CD14-positive monocyte (primary cell): ENCODE data around the gene NEGR1. TPM values are rescaled to one million over a fixed set of nuclear protein-coding genes. Genes with fewer than 3 reads are reported as not detected.

Experiments used
- DNase-seq, 3 donors: peaks; one replicate each; pipeline ENCODE4 v3.0.0-alpha.2; 2011 to 2022
- H2AFZ ChIP-seq: 2 replicates; pipeline ENCODE4 v1.6.0; 2012; ENCODE audit warnings: mild to moderate bottlenecking, low read depth, low read length, inconsistent platforms; ENCODE audit not compliant: insufficient read depth, poor library complexity, severe bottlenecking
- H3K27ac ChIP-seq, 2 donors: 1 replicate in 1 of 2; 2 replicates in 1 of 2; pipeline ENCODE4 v1.5.1; 2012 to 2013; ENCODE audit warnings: low read length in 2 of 2, control low read depth in 1 of 2, inconsistent platforms in 1 of 2, low read depth in 1 of 2, mild to moderate bottlenecking in 1 of 2
- H3K27me3 ChIP-seq, 2 donors: one replicate each; pipeline versions ENCODE4 v1.6.0 to v1.6.1; 2011 to 2013; ENCODE audit warnings: low read length in 2 of 2; ENCODE audit not compliant: control insufficient read depth in 2 of 2, insufficient read depth in 2 of 2
- H3K36me3 ChIP-seq, 2 donors: replicated peaks in 1 of 2; 1 replicate in 1 of 2; 2 replicates in 1 of 2; pipeline versions ENCODE4 v1.5.1 to v1.6.1; 2012 to 2013; ENCODE audit warnings: low read length in 2 of 2, control low read depth in 1 of 2, inconsistent platforms in 1 of 2, mild to moderate bottlenecking in 1 of 2; ENCODE audit not compliant: insufficient read depth in 2 of 2, control insufficient read depth in 1 of 2
- H3K4me1 ChIP-seq, 2 donors: 1 replicate in 1 of 2; 2 replicates in 1 of 2; pipeline versions ENCODE4 v1.5.1 to v1.6.1; 2012 to 2013; ENCODE audit warnings: low read length in 2 of 2, control low read depth in 1 of 2, inconsistent platforms in 1 of 2, mild to moderate bottlenecking in 1 of 2, moderate library complexity in 1 of 2; ENCODE audit not compliant: insufficient read depth in 2 of 2, control insufficient read depth in 1 of 2
- H3K4me2 ChIP-seq: replicated peaks from 2 replicates; pipeline ENCODE3; 2012; ENCODE audit warnings: low read length, moderate library complexity, mild to moderate bottlenecking; ENCODE audit not compliant: poor library complexity, severe bottlenecking; ENCODE audit errors: extremely low read depth
- H3K4me3 ChIP-seq, 3 experiments: fragments of 200-600 bp in 1 of 3; sonication (generic) in 1 of 3; replicated peaks in 1 of 3; 1 replicate in 2 of 3; 2 replicates in 1 of 3; pipeline ENCODE4 v1.5.1; 2011 to 2013; ENCODE audit warnings: low read length in 3 of 3, mild to moderate bottlenecking in 3 of 3, control low read depth in 2 of 3, low read depth in 2 of 3, inconsistent platforms in 1 of 3, moderate library complexity in 1 of 3
- H3K79me2 ChIP-seq: 2 replicates; pipeline ENCODE4 v1.6.0; 2012; ENCODE audit warnings: mild to moderate bottlenecking, control low read depth, inconsistent platforms, low read length, moderate library complexity; ENCODE audit not compliant: insufficient read depth
- H3K9ac ChIP-seq: 2 replicates; pipeline ENCODE4 v1.6.0; 2017; ENCODE audit warnings: low read length, mild to moderate bottlenecking; ENCODE audit not compliant: insufficient read depth, poor library complexity, severe bottlenecking
- H3K9me3 ChIP-seq, 2 donors: replicated peaks in 1 of 2; 1 replicate in 1 of 2; 2 replicates in 1 of 2; pipeline versions ENCODE4 v1.5.1 to v1.6.1; 2012 to 2013; ENCODE audit warnings: low read length in 2 of 2, control low read depth in 1 of 2; ENCODE audit not compliant: control insufficient read depth in 1 of 2, insufficient read depth in 1 of 2
- H4K20me1 ChIP-seq: 2 replicates; pipeline ENCODE4 v1.6.0; 2012; ENCODE audit warnings: mild to moderate bottlenecking, low read length, control low read depth, moderate library complexity; ENCODE audit not compliant: insufficient read depth
- H3K27ac Mint-ChIP-seq, 7 donors: one replicate each; pipeline ENCODE4 v1.8.0; 2020; ENCODE audit warnings: mild to moderate bottlenecking in 7 of 7, mixed read lengths in 7 of 7, moderate library complexity in 6 of 7, inconsistent platforms in 2 of 7
- H3K27me3 Mint-ChIP-seq, 3 donors: one replicate each; pipeline ENCODE4 v1.8.0; 2021 to 2022; ENCODE audit warnings: low read depth in 3 of 3, mild to moderate bottlenecking in 3 of 3, mixed read lengths in 3 of 3, moderate library complexity in 3 of 3, inconsistent platforms in 1 of 3
- H3K36me3 Mint-ChIP-seq, 2 donors: one replicate each; pipeline ENCODE4 v1.8.0; 2020; ENCODE audit warnings: mixed read lengths in 2 of 2, inconsistent platforms in 1 of 2, mild to moderate bottlenecking in 1 of 2
- H3K4me1 Mint-ChIP-seq: one replicate; pipeline ENCODE4 v1.8.0; 2020; ENCODE audit warnings: mild to moderate bottlenecking, mixed read lengths
- H3K4me3 Mint-ChIP-seq, 2 donors: one replicate each; pipeline ENCODE4 v1.8.0; 2020; ENCODE audit warnings: mild to moderate bottlenecking in 2 of 2, mixed read lengths in 2 of 2, moderate library complexity in 1 of 2
- H3K9me3 Mint-ChIP-seq, 7 donors: one replicate each; pipeline ENCODE4 v1.8.0; 2020 to 2022; ENCODE audit warnings: mixed read lengths in 7 of 7, mild to moderate bottlenecking in 6 of 7, moderate library complexity in 6 of 7, inconsistent platforms in 2 of 7
- WGBS: methylation state at CpG from one replicate; pipeline ENCODE4 v1.1.5; 2013; ENCODE audit warnings: missing lambda C conversion rate; ENCODE audit not compliant: insufficient coverage; 5-methylcytosine and 5-hydroxymethylcytosine counted together
- intact Hi-C, 2 donors: fragments of 100-400 bp; cut with micrococcal nuclease; formaldehyde crosslinking; loops; one replicate each; pipeline versions ENCODE4 v1.15.0 to v1.15.1; 2023
- polyA plus RNA-seq, 3 donors: library from polyadenylated mRNA; depleted of rRNA in 1 of 3; unstranded in 2 of 3; stranded (reverse) in 1 of 3; fragments of 300-500 nt in 2 of 3; fragments of >200 nt in 1 of 3; fragmentation: Illumina TruSeq in 2 of 3; gene quantifications; 1 replicate in 2 of 3; 2 replicates in 1 of 3; pipeline ENCODE4 v1.2.3, GENCODE V29; 2012 to 2021
- TF ChIP-seq, protein P1 (sequence below): fragments of 200-600 bp; IDR thresholded peaks from one replicate; pipeline ENCODE4 v1.8.0; 2022; ENCODE audit warnings: antibody characterized with exemption, mild to moderate bottlenecking

NEGR1 gene
- polyA plus RNA-seq, 3 donors: 0.03 to 0.15 (median 0.13) TPM

DNA sequence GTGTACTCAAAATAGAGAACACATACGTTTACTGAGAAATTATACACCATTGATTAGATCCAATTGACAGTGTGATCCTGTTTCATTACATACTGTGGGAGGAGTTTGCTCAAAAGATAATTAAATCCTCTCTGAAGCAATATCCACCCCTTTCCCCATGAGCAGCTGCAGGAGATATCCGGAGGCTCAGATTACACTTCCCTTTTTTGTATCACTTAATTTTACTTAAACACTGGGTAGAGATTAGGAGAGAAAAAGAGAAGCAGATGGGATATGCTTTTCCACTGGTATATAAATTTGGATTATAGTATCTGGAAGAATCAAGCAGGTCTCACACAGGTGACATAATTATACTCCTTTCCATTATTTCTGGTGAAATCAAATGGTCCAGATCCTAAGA is 868.2 kb downstream of the NEGR1 start:
- H3K27ac Mint-ChIP-seq: peak overlapping the region in 6 of 7 donors; percentile 2 to 88 (median 72)
- peak overlapping the region in 1 of 2 donors; percentile 47 for H3K27ac ChIP-seq
- no peaks in the 10 kb centered on the region for H3K36me3 Mint-ChIP-seq
- no CpG with 5 or more reads among the region's 2 CpGs for WGBS
- peak overlapping the region; percentile 9 for H2AFZ ChIP-seq
- peak in 2 of 3 donors; percentile 17 to 48 for DNase-seq
- intact Hi-C loops: no loop called here
- peaks cover 0 to 2% (median 0%) of the 10 kb centered on the region in 7 donors for H3K9me3 Mint-ChIP-seq
- H3K79me2 ChIP-seq: no peaks in the 10 kb centered on the region
- peaks cover 27% of the 10 kb centered on the region for H3K4me1 Mint-ChIP-seq
- no peaks in the 10 kb centered on the region for H3K36me3 ChIP-seq
- TF ChIP-seq, protein P1, sequence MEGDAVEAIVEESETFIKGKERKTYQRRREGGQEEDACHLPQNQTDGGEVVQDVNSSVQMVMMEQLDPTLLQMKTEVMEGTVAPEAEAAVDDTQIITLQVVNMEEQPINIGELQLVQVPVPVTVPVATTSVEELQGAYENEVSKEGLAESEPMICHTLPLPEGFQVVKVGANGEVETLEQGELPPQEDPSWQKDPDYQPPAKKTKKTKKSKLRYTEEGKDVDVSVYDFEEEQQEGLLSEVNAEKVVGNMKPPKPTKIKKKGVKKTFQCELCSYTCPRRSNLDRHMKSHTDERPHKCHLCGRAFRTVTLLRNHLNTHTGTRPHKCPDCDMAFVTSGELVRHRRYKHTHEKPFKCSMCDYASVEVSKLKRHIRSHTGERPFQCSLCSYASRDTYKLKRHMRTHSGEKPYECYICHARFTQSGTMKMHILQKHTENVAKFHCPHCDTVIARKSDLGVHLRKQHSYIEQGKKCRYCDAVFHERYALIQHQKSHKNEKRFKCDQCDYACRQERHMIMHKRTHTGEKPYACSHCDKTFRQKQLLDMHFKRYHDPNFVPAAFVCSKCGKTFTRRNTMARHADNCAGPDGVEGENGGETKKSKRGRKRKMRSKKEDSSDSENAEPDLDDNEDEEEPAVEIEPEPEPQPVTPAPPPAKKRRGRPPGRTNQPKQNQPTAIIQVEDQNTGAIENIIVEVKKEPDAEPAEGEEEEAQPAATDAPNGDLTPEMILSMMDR: no peak
- H3K9ac ChIP-seq: no peak overlapping the region
- peak overlapping the region in 1 of 2 donors; percentile 39 for H3K4me3 Mint-ChIP-seq
- peaks cover 0 to 2% (median 0%) of the 10 kb centered on the region in 3 donors for H3K27me3 Mint-ChIP-seq
- H3K4me2 ChIP-seq: peak overlapping the region; percentile 7
- H3K4me3 ChIP-seq: peak overlapping the region in 1 of 3 experiments; percentile 14
- H3K4me1 ChIP-seq: peaks cover 17 to 21% of the 10 kb centered on the region in 2 donors
- H3K9me3 ChIP-seq: no peaks in the 10 kb centered on the region
- H3K27me3 ChIP-seq: no peaks in the 10 kb centered on the region
- H4K20me1 ChIP-seq: no peaks in the 10 kb centered on the region

DNA sequence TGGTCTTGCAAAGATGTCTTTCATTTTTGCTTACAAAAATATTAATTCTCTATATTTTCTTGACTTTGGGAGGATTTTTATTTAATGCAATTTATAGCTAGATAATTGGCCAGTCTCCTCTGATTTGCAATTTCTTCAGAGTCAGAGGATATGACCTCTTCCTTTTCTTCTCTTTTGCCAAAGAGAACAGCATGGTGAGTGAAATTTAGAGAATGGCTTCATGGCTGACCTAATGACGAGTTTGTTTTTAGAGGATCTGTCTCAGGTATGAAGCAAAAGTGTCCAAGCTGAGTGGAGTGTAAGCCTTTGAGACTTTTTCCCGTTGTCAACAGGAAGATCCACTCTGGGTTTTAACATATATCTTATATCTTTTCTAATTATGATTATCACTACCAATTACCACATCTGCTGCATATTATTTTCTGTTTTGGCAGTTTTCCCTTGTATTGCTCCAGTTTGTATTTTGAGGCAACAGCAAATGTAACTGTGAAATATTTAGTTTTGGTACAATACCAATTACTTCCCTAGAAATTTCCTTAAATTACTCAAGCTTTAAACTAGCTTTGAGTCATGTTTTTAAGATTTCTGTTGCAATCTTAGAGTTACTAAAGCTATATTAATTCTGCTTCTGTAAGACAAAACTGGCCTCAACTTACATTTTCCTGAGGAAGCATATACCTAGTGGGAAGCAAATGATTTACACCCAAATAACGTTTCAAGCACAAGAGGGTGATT is 868.7 kb downstream of the NEGR1 start:
- Histone ChIP-seq H3K27ac (peak overlapping the region in 1 of 2 donors; percentile 47), H4K20me1 (no peaks in the 10 kb centered on the region), H3K9ac (no peak overlapping the region), H2AFZ (peak overlapping the region; percentile 9), H3K4me2 (peak overlapping the region; percentile 7), H3K4me1 (peaks cover 17 to 21% of the 10 kb centered on the region in 2 donors), H3K9me3 (no peaks in the 10 kb centered on the region), H3K27me3 (no peaks in the 10 kb centered on the region), H3K4me3 (peak overlapping the region in 1 of 3 experiments; percentile 14), H3K36me3 (no peaks in the 10 kb centered on the region), H3K79me2 (no peaks in the 10 kb centered on the region)
- Mint-ChIP-seq H3K27me3 (peaks cover 0 to 2% (median 0%) of the 10 kb centered on the region in 3 donors), H3K9me3 (peaks cover 0 to 2% (median 0%) of the 10 kb centered on the region in 7 donors), H3K4me1 (peaks cover 27% of the 10 kb centered on the region), H3K4me3 (peak overlapping the region in 1 of 2 donors; percentile 39), H3K27ac (peak overlapping the region in 6 of 7 donors; percentile 2 to 88 (median 74)), H3K36me3 (no peaks in the 10 kb centered on the region)
- peak in 1 of 3 donors; percentile 52 for DNase-seq
- WGBS: no CpG with 5 or more reads among the region's 3 CpGs
- intact Hi-C loops: no loop called here
- TF ChIP-seq, protein P1: no peak
